Measurements from ENCODE around the gene GSS.

Gene GSS

GRCh38 chr20:34955231-34956040 lies at the start of gene GSS, which contains the start of gene MYH7B:
TSS of gene GSS (minus strand) at chr20:34955806. CDS start at chr20:34951852, 3,954 bp downstream.
TSS of gene MYH7B (plus strand) at chr20:34955868. CDS start at chr20:34978006, 22,138 bp downstream.
- peak; percentile 93 for DNase-seq (ENCODE audit: low spot score)

DNA sequence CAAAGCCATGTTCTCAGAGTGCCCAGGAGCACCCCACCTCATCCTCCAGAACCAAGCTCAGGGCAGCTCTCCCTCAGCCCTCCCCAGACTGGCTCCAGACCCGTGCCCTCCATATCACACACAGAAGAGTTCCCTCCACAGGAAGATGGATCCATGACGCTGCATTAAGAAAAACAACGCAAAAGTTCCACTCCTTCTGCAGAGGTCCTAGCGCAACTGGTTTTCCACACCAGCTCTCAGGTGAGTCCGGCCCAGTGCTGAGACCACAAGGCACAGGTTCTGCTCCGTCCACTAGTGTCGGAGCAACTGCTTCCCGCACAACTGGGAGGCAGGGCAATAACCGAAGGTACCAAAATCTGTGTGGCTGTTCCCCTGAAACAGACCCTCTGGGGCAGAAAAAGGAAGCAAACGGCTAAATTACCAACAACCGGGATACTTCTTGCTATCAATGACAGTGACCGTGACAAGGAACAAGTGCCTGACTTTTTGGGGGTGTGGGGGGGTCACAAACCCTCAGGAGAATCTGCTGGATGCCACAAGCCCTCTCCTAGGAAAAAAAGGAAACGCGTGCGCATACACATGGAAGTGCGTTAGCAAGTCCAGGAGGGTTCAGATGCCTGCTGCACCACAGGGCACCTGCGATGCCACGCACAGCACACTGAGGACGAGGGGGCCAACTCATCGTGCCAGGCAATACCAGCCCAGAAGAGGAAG lies 49.3 kb upstream of the GSS start:
- no peak for DNase-seq (ENCODE audit: low spot score)

- DNase-seq (ENCODE audit: low spot score) = no peak
Observed at GRCh38 chr20:35004051-35004725, 48.6 kb upstream of the GSS start.

- no peak for DNase-seq (ENCODE audit: low spot score)
Observed at GRCh38 chr20:35003211-35004031, 47.8 kb upstream of the GSS start.

DNA sequence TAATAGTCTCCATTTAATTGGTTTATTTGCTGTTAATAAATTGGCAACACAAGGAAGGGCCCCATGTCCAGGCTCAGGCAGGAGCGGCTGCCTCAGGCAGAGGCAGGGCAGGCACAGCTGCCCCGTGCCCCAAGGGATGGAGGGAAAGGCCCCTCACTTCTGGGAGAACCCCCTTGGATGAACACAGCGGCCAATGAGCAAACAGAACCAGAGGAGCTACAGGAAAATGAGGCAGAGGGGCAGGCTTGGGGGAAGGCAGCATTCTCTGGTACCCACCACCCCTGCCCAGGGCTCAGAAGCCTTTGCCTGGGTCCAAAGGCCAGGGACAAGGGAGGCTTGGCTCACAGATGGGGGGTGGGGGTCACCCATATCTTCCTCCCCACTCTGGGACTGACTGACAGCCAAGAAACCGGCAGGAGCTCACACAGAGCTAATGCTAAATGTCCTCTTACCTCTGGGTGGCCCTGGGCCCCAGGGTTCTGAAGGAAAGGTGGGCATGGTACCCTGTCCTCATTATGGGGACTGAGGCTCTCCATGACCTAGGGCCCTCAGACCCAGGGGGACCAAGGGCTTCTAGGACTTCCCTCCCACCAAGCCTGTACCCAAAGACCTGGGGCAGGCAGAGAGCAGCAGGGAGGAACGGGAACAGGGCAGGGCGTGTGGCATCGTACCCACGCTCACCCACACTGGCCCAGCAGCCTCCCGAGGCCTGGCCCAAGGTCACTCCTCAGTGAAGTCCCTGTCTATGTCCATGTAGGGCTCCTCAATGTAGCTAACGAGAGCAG lies 47.0 kb upstream of the GSS start:
- DNase-seq (ENCODE audit: low spot score) = no peak

DNA sequence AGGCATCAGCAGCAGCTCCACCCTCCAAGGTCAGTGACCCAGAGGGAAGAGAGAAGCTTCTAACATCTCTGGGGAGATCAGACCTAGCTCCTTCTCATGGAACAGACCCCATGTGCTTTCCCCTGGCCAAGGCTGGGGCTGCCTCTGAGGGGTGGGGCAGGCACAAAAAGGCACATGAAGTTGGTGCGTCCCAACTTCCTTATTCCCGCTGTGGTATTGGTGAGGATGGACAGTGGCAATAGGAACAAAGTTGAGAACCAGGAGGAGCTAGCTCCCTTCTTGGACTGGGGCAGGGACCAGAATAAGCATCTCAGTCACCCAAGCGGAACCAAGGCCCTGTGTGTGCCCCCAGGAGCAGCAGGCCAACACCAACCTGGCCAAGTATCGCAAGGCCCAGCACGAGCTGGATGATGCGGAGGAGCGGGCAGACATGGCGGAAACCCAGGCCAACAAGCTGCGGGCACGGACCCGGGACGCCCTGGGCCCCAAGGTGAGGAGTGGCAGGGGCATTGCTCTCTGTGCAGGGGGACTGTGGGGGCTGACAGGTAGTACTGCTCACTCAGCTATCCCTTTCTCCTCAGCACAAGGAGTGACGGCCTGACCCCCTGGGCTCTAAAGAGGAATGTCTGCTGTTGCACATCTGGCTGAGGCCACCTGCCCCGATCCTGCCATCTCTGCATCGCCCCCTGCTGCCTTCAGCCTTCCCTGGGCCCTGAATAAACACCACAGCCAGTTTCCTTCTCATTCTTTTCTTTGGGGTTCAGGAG lies 46.2 kb upstream of the GSS start:
- no peak for DNase-seq (ENCODE audit: low spot score)

- no peak for DNase-seq (ENCODE audit: low spot score)
Observed at GRCh38 chr20:35000922-35001595, 45.5 kb upstream of the GSS start.

- DNase-seq (ENCODE audit: low spot score) = no peak
Observed at GRCh38 chr20:35000311-35000921, 44.8 kb upstream of the GSS start.

- no peak for DNase-seq (ENCODE audit: low spot score)
Observed at GRCh38 chr20:34999782-35000181, 44.2 kb upstream of the GSS start.

GRCh38 chr20:34999021-34999451 lies 43.4 kb upstream of the GSS start:
- DNase-seq (ENCODE audit: low spot score) = no peak

- DNase-seq (ENCODE audit: low spot score) = no peak
Observed at GRCh38 chr20:34998331-34998950, 42.8 kb upstream of the GSS start.

DNA sequence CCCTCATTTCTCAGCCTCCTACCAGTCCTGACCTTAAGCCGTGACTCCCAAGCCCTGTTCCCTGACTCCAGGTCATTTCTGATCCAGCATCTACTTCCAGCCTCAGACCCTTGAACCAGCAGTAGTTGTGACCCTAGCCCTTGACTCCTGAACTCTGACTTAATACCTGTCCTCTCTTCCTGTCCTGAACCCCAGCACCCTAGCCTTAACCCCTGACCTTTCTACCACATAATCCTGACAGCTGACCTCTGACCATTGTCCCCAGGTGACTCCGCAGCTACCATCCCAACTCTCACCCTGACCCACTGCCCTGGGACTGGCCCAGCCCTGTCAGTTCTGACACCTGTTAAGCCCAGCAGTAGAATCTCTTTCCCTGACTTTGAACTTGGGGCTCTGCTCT lies 42.2 kb upstream of the GSS start:
- DNase-seq (ENCODE audit: low spot score) = no peak

GRCh38 chr20:34997131-34997561 lies 41.5 kb upstream of the GSS start:
- no peak for DNase-seq (ENCODE audit: low spot score)

DNA sequence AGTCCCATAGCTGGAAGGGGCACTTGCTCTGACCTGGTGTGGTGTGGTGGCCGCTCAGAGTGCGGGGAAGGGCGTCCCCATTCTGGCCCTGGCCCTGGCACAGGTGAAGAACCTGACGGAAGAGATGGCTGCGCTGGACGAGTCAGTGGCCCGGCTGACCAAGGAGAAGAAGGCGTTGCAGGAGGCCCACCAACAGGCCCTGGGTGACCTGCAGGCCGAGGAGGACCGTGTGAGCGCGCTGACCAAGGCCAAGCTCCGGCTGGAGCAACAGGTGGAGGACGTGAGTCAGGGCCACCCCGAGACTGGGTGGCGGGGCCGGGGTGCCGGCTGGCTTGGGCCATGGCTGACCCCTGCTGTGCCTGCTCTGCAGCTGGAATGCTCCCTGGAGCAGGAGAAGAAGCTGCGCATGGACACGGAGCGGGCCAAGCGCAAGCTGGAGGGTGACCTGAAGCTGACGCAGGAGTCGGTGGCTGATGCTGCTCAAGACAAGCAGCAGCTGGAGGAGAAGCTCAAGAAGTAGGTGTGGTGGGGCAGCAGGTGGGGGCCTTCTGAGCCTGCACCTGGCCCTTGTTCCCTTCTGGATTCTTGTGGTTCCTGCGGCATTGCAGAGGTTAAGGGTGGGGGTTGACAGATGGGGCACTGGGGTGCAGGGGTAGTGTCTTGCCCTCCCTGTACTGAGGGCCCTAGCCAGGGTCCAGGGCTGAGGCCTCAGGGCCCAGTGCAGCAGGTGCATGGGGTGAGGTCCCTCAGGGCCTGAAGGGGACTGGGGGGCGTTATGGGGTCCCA lies 40.8 kb upstream of the GSS start:
- DNase-seq (ENCODE audit: low spot score) = no peak

- no peak for DNase-seq (ENCODE audit: low spot score)
Observed at GRCh38 chr20:34995696-34996095, 40.1 kb upstream of the GSS start.

DNA sequence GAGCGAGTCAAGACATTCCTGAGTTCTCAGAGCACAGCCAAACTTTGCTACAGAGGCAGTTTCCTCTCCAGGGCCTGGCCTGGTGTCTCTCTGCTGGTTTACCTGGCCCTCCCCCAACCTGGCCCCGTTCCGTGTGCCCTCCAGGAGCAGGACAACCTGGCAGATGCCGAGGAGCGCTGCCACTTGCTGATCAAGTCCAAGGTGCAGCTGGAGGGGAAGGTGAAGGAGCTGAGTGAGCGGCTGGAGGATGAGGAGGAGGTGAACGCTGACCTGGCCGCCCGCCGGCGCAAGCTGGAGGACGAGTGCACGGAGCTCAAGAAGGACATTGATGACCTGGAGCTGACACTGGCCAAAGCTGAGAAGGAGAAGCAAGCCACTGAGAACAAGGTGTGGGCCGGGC lies 39.6 kb upstream of the GSS start:
- no peak for DNase-seq (ENCODE audit: low spot score)

DNA sequence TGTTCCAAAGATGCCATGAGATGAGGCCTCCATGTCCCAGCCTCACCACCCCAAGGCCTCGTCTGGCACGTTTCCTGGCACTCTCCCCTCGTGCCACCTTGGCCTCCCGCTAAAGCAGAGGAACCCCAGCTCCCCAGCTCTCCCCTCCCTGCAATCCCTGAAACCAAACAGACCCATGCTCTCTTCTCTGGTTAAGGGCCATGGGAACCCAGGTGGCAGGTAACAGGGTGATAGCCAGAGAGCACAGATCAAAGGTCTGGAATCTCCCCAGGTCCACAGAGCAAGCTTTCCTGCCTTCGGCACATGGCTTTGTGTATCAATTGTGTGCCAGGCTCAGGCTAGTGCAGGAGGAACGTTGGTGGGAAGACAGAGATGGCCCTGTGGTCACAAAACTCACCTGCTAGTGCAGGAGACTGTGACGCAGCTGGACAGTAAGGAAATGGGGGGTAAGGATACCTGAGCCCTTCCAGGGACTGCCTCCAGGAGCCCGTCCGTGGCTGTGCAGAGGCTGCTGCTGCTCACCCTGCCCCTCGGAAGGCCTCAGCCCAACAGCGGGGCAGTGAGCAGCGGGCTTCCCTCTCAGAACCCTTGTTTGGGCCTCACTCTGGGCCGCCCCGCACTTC lies 39.0 kb upstream of the GSS start:
- DNase-seq (ENCODE audit: low spot score) = no peak
